Endothelial cell of umbilical vein (primary cell): ENCODE data around the gene NOL6. TPM values are rescaled to one million over a fixed set of nuclear protein-coding genes. Genes with fewer than 3 reads are reported as not detected.

ENCODE experiments used
- BruUV-seq: library from RNA; stranded (reverse); fragments of 400-500 nt; replicated peaks from 2 replicates; lab custom pipeline; 2021; lab: Mats Ljungman, UMichigan
- CTCF ChIA-PET: fragments of 300-600, 350-600 bp; sonication (Branson Sonifier 250); formaldehyde crosslinking; loops from one replicate; lab custom pipeline; 2021; ENCODE audit warnings: antibody characterized with exemption, inconsistent platforms; lab: Charles Lee
- POLR2A ChIA-PET: fragments of 300-600, 350-600 bp; sonication (Branson Sonifier 250); formaldehyde crosslinking; loops from one replicate; lab custom pipeline; 2021; ENCODE audit warnings: antibody characterized with exemption, inconsistent platforms; lab: Charles Lee
- DNase-seq: peaks from one replicate; pipeline ENCODE4 v3.0.0-alpha.2; 2011; ENCODE audit warnings: low read depth, low spot score
- FAIRE-seq: peaks from 2 replicates; lab custom pipeline; 2011; peaks lifted over from hg19 to GRCh38; lab: Jason Lieb, UNC
- H2AFZ ChIP-seq: 2 replicates; pipeline ENCODE4 v1.6.0; 2012; ENCODE audit warnings: low read depth, low read length, control low read depth, inconsistent platforms
- H3K27ac ChIP-seq: 2 replicates; pipeline ENCODE4 v1.5.1; 2011; ENCODE audit warnings: low read depth, mild to moderate bottlenecking, control low read depth, low read length, moderate library complexity; ENCODE audit not compliant: insufficient read depth
- H3K27me3 ChIP-seq, 2 experiments: 2 replicates each; pipeline versions ENCODE4 v1.6.0 to v1.6.1; 2011; ENCODE audit warnings: low read length in 2 of 2, mixed read lengths in 1 of 2; ENCODE audit not compliant: control insufficient read depth in 2 of 2, insufficient read depth in 2 of 2
- H3K36me3 ChIP-seq, 2 experiments: 2 replicates in 1 of 2; 3 replicates in 1 of 2; pipeline ENCODE4 v1.5.1; 2011; ENCODE audit warnings: low read length in 2 of 2, mild to moderate bottlenecking in 1 of 2, moderate library complexity in 1 of 2; ENCODE audit not compliant: control insufficient read depth in 2 of 2, insufficient read depth in 2 of 2; ENCODE audit errors: extremely low read depth in 1 of 2
- H3K4me1 ChIP-seq: 3 replicates; pipeline ENCODE4 v1.5.1; 2011; ENCODE audit warnings: mild to moderate bottlenecking, low read length; ENCODE audit not compliant: control insufficient read depth, insufficient read depth; ENCODE audit errors: extremely low read depth
- H3K4me2 ChIP-seq: 2 replicates; pipeline ENCODE4 v1.6.1; 2011; ENCODE audit warnings: low read length, control low read depth, mixed read lengths; ENCODE audit not compliant: insufficient read depth
- H3K4me3 ChIP-seq, 3 experiments: fragments of 200-600 bp in 1 of 3; sonication (generic), shearing (Covaris generic) in 1 of 3; replicated peaks in 1 of 3; 2 replicates each; pipeline ENCODE4 v1.5.1; 2011 to 2016; ENCODE audit warnings: control low read depth in 3 of 3, low read length in 3 of 3, mild to moderate bottlenecking in 2 of 3, inconsistent platforms in 1 of 3, low read depth in 1 of 3, moderate library complexity in 1 of 3; ENCODE audit not compliant: insufficient read depth in 1 of 3
- H3K79me2 ChIP-seq: 2 replicates; pipeline ENCODE4 v1.6.0; 2012; ENCODE audit warnings: low read length, inconsistent platforms; ENCODE audit not compliant: control insufficient read depth, insufficient read depth
- H3K9ac ChIP-seq: replicated peaks from 2 replicates; pipeline ENCODE3; 2011; ENCODE audit warnings: low read length, control low read depth; ENCODE audit not compliant: insufficient read depth; ENCODE audit errors: extremely low read depth
- H3K9me1 ChIP-seq: replicated peaks from 3 replicates; pipeline ENCODE4 v1.6.0; 2011; ENCODE audit warnings: mild to moderate bottlenecking, low read length; ENCODE audit not compliant: control insufficient read depth, insufficient read depth; ENCODE audit errors: extremely low read depth
- H3K9me3 ChIP-seq: replicated peaks from 2 replicates; pipeline ENCODE4 v1.5.1; 2012; ENCODE audit warnings: low read length, inconsistent platforms; ENCODE audit not compliant: control insufficient read depth, insufficient read depth
- H4K20me1 ChIP-seq: replicated peaks from 2 replicates; pipeline ENCODE3; 2011; ENCODE audit warnings: mild to moderate bottlenecking, low read length; ENCODE audit not compliant: control insufficient read depth, insufficient read depth; ENCODE audit errors: extremely low read depth
- EZH2 ChIP-seq: IDR thresholded peaks from 2 replicates; pipeline ENCODE4 v1.6.1; 2012; ENCODE audit warnings: borderline replicate concordance, low read depth, mild to moderate bottlenecking, moderate library complexity, low read length, inconsistent platforms; ENCODE audit not compliant: severe bottlenecking
- FOS ChIP-seq: IDR thresholded peaks from 2 replicates; pipeline ENCODE4 v1.6.1; 2011; ENCODE audit warnings: mild to moderate bottlenecking, low read length, moderate library complexity, borderline replicate concordance; ENCODE audit not compliant: insufficient read depth
- GATA2 ChIP-seq: IDR thresholded peaks from 2 replicates; pipeline ENCODE4 v1.7.0; 2011; ENCODE audit warnings: low read depth, mild to moderate bottlenecking, moderate library complexity, mixed read lengths, low read length; ENCODE audit not compliant: insufficient read length, insufficient read depth
- JUN ChIP-seq: IDR thresholded peaks from 2 replicates; pipeline ENCODE4 v1.6.1; 2011; ENCODE audit warnings: borderline replicate concordance, low read depth; ENCODE audit not compliant: insufficient read length, insufficient read depth
- MAX ChIP-seq: IDR thresholded peaks from 2 replicates; pipeline ENCODE4 v1.6.1; 2011; ENCODE audit not compliant: insufficient read depth, insufficient read length
- MYC ChIP-seq: IDR thresholded peaks from one replicate; pipeline ENCODE4 v1.6.1; 2011; ENCODE audit warnings: mild to moderate bottlenecking, low read depth, low read length
- POLR2A ChIP-seq: IDR thresholded peaks from 2 replicates; pipeline ENCODE4 v1.6.1; 2012; ENCODE audit warnings: low read depth, mild to moderate bottlenecking, control low read depth, low read length
- POLR2AphosphoS5 ChIP-seq: IDR thresholded peaks from 2 replicates; pipeline ENCODE4 v1.6.1; 2012; ENCODE audit warnings: low read depth, mild to moderate bottlenecking, control low read depth, low read length, moderate library complexity; ENCODE audit not compliant: insufficient read depth
- dilution Hi-C: fragments of 300-500 bp; cut with MboI; formaldehyde crosslinking; loops from one replicate; pipeline ENCODE4 v1.15.0; 2019; ENCODE audit warnings: low sequenced_read_pairs; ENCODE audit not compliant: extremely low pct_ligation_motif_present
- intact Hi-C: fragments of 100-400 bp; cut with micrococcal nuclease; formaldehyde crosslinking; loops from one replicate; pipeline ENCODE4 v1.10.0; 2022
- polyA plus RNA-seq, 4 experiments: library from polyadenylated mRNA; depleted of rRNA in 3 of 4; stranded (reverse) in 3 of 4; unstranded in 1 of 4; fragments of >200 nt; gene quantifications; 2 replicates each; pipeline versions ENCODE4 v1.2.1 to v1.2.3, GENCODE V29; 2011 to 2012; ENCODE audit warnings: missing spikeins in 1 of 4
- total RNA-seq: library from RNA; stranded (reverse); gene quantifications from 2 replicates; pipeline ENCODE4 v1.2.3, GENCODE V29; 2021
- TF ChIP-seq, protein P1 (sequence below), 2 donors: IDR thresholded peaks; 1 replicate in 1 of 2; 2 replicates in 1 of 2; pipeline ENCODE4 v1.5.1; 2011; ENCODE audit warnings: low read length in 2 of 2, mild to moderate bottlenecking in 2 of 2, moderate library complexity in 2 of 2, control low read depth in 1 of 2, inconsistent platforms in 1 of 2, low read depth in 1 of 2; ENCODE audit not compliant: insufficient read depth in 1 of 2; ENCODE audit errors: extremely low read depth in 1 of 2

Gene NOL6
- total and polyA plus RNA-seq, 2 donors (not counting 3 experiments of a cell fraction or from before 2014, with no cell fraction given) = 35.7 to 45.1 TPM

DNA sequence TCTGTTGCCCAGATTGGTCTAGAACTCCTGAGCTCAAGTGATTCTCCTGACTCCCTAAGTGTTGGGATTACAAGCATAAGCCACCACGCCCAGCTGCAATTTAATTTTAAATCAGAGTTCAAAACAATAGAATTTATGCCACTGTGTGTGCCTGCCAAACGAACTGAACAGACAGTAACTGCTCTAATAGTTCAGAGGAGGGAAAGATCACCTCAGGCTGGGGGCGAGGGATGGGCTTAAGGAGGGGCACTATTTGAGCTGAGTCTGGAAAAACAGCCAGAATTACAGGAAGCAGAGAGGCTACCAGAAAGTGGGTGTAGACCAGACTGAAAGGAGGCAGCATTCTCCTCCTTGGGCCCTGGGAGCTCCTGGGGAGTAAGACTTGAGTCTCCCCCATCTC, 12.2 kb downstream of the NOL6 start:
- Histone ChIP-seq H3K27me3 (no peaks in the 10 kb centered on the region), H3K79me2 (no peaks in the 10 kb centered on the region), H3K4me3 (no peak overlapping the region), H2AFZ (no peak overlapping the region), H3K27ac (no peak overlapping the region), H3K9me1 (no peaks in the 10 kb centered on the region), H3K9ac (no peak overlapping the region), H3K9me3 (no peaks in the 10 kb centered on the region), H3K4me2 (no peak overlapping the region), H3K4me1 (peaks cover 12% of the 10 kb centered on the region), H3K36me3 (peaks cover 9 to 51% of the 10 kb centered on the region in 2 experiments), H4K20me1 (no peaks in the 10 kb centered on the region)
- BruUV-seq = no TSS peak
- ChIA-PET CTCF (interaction anchor here (1.6 to 8.3 kb wide), 4 partner anchors 10 to 58 kb away, joined by 4 to 119 read pairs (median 10); partner anchors contain the start of gene NOL6), POLR2A (interaction anchor here (1.5 kb wide), 1 partner anchor 12 kb away, joined by 5 read pairs; the partner anchor contains the start of gene NOL6)
- dilution Hi-C loops = no loop called here
- no peak for TF ChIP-seq MYC
- no peak for TF ChIP-seq JUN
- no peak for TF ChIP-seq FOS
- TF ChIP-seq EZH2 = no peak
- no peak for TF ChIP-seq MAX
- TF ChIP-seq POLR2A = no peak
- TF ChIP-seq, protein P1, sequence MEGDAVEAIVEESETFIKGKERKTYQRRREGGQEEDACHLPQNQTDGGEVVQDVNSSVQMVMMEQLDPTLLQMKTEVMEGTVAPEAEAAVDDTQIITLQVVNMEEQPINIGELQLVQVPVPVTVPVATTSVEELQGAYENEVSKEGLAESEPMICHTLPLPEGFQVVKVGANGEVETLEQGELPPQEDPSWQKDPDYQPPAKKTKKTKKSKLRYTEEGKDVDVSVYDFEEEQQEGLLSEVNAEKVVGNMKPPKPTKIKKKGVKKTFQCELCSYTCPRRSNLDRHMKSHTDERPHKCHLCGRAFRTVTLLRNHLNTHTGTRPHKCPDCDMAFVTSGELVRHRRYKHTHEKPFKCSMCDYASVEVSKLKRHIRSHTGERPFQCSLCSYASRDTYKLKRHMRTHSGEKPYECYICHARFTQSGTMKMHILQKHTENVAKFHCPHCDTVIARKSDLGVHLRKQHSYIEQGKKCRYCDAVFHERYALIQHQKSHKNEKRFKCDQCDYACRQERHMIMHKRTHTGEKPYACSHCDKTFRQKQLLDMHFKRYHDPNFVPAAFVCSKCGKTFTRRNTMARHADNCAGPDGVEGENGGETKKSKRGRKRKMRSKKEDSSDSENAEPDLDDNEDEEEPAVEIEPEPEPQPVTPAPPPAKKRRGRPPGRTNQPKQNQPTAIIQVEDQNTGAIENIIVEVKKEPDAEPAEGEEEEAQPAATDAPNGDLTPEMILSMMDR (IDR thresholded peaks at IDR 0.05; ENCODE audit: extremely low read depth in 1 of 2, insufficient read depth in 1 of 2, low read depth in 1 of 2, low read length in 2 of 2) = no peak
- no peak for TF ChIP-seq GATA2
- no peak for TF ChIP-seq POLR2AphosphoS5
- FAIRE-seq = no peak
- no peak for DNase-seq
- intact Hi-C loops = no loop called here
